GM12891 (cell line): Measurements from ENCODE around the gene ATXN7L3B.

Source experiments
- POLR2A ChIP-seq: IDR thresholded peaks from 2 replicates; pipeline ENCODE4 v1.6.1; 2011; ENCODE audit warnings: low read depth, low read length, control low read depth
- POLR2AphosphoS5 ChIP-seq: IDR thresholded peaks from 2 replicates; pipeline ENCODE4 v1.6.1; 2011; ENCODE audit warnings: low read depth, low read length, control low read depth

GRCh38 chr12:74547249-74547648 lies 9.6 kb downstream of the ATXN7L3B start:
- TF ChIP-seq POLR2AphosphoS5 (no peak), POLR2A (no peak)
